HFF-Myc (cell line): ENCODE data around the gene FOXJ3.

ENCODE experiments used
- DNase-seq: peaks from one replicate; pipeline ENCODE4 v3.0.0-alpha.2; 2011; ENCODE audit warnings: low read depth; ENCODE audit errors: extremely low read depth
- H3K4me3 ChIP-seq: replicated peaks from 2 replicates; pipeline ENCODE4 v1.5.1; 2011; ENCODE audit warnings: low read depth, mild to moderate bottlenecking, control low read depth, low read length
- TF ChIP-seq, protein P1 (sequence below): IDR thresholded peaks from 2 replicates; pipeline ENCODE4 v1.5.1; 2012; ENCODE audit warnings: mild to moderate bottlenecking, low read depth, low read length, control low read depth; ENCODE audit errors: missing control alignments

Gene FOXJ3

DNA sequence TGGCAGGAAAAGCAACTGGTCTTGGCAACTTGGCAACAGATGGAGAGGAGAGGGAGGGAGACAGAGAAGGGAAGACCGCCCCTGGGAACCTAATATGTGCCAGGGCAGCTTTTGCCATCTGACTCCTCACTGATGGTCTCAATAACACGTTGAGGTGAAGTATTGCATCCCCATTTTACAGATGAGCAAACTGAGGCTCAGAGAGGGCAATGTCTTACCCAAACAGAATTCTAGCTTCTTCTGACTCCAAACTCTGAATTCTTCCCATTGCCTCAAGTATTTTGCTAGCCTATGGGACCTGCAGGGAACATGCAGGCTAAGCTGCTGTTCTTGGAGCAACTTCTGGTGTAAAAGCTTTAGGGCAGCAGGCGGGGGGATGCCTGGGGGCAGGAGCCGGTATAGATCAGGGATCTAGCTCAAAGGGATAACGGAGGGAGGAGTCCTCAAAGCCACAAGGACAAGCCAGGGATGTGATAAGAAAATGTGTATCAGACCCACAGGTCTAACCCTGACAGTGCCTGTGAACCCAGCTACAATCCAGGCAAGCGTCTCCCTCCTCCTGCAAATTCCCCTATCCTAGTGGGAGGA is 163.3 kb downstream of the FOXJ3 start:
- H3K4me3 ChIP-seq, result no peak overlapping the region
- TF ChIP-seq, protein P1, sequence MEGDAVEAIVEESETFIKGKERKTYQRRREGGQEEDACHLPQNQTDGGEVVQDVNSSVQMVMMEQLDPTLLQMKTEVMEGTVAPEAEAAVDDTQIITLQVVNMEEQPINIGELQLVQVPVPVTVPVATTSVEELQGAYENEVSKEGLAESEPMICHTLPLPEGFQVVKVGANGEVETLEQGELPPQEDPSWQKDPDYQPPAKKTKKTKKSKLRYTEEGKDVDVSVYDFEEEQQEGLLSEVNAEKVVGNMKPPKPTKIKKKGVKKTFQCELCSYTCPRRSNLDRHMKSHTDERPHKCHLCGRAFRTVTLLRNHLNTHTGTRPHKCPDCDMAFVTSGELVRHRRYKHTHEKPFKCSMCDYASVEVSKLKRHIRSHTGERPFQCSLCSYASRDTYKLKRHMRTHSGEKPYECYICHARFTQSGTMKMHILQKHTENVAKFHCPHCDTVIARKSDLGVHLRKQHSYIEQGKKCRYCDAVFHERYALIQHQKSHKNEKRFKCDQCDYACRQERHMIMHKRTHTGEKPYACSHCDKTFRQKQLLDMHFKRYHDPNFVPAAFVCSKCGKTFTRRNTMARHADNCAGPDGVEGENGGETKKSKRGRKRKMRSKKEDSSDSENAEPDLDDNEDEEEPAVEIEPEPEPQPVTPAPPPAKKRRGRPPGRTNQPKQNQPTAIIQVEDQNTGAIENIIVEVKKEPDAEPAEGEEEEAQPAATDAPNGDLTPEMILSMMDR, result no peak
- DNase-seq, result no peak

DNA sequence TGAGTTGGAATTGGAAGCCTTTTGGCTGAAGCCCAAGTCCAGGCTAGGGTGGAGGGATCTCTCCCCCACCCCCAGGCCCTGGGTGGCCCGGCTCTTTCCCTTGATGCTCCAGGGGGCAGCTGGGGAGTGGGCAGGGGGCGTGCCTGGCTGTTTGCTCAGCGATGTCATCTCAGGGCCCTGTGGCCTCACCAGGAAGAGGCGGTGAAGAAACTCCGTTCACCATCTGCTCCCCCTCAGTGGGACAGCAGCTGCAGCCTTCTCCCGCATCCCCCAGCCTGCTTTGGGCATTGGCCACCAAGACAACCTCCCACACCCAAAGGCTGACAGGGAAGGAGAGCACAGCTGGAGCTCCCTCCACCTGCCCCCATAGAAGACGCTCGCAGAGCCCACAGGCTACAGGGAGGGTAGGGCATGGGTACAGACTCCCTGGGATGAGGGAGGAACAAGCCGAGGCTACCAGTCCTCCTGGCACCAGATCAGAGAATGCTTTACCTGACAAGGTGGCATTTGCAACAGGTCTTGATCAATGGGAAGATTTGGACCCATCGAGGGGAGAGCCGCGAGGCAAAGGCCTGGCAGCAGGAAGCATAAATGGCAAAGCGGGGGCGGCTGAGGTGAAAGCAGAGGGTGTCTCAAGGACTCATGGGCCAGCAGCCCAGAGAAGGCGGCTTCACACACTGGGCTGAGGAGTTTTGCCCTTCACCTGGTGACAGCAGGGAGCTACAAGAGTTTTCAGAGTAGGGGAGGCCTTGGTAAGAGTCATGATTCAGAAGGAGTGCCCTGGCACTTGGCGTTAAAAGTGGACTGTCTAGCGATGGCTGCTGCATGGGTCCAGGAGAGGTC is 164.0 kb downstream of the FOXJ3 start:
- TF ChIP-seq, protein P1, result no peak
- no peak for DNase-seq
- no peak overlapping the region for H3K4me3 ChIP-seq

DNA sequence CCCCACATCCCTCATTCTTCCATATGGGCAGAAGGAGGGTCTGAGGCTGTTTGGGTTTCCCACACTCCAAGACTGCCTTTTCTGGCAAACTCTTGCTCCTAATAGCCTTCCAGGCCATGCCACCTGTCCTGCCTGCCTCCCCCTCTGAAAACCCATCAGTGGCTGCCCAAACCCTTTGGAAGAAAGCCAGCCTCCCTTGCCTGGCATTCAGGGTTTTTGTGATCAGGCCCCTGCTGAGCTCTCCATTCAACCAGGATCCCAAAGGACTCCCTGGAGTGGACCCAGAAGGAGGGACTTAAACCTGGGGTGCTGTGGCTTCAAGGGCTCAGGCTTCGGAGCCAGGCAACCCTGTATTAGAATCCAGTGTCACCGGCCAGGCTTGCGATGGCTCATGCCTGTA is 166.3 kb downstream of the FOXJ3 start:
- TF ChIP-seq, protein P1, result no peak
- DNase-seq, result no peak
- H3K4me3 ChIP-seq, result no peak overlapping the region

DNA sequence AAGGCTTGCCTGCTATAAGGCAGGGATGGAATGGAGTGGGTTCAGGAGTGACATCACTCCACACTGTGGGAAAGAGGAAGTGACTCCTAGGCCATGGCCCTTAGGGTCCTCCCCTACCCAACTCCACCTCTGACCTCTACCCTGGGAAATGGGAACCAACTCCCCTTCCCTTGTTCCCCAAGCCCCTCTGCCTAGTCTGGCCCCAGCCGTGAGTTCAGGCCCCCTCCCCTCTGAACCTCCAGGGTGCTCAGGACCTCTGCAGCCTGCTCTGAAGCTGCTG is 166.7 kb downstream of the FOXJ3 start:
- H3K4me3 ChIP-seq, result no peak overlapping the region
- no peak for DNase-seq
- TF ChIP-seq, protein P1, result no peak

DNA sequence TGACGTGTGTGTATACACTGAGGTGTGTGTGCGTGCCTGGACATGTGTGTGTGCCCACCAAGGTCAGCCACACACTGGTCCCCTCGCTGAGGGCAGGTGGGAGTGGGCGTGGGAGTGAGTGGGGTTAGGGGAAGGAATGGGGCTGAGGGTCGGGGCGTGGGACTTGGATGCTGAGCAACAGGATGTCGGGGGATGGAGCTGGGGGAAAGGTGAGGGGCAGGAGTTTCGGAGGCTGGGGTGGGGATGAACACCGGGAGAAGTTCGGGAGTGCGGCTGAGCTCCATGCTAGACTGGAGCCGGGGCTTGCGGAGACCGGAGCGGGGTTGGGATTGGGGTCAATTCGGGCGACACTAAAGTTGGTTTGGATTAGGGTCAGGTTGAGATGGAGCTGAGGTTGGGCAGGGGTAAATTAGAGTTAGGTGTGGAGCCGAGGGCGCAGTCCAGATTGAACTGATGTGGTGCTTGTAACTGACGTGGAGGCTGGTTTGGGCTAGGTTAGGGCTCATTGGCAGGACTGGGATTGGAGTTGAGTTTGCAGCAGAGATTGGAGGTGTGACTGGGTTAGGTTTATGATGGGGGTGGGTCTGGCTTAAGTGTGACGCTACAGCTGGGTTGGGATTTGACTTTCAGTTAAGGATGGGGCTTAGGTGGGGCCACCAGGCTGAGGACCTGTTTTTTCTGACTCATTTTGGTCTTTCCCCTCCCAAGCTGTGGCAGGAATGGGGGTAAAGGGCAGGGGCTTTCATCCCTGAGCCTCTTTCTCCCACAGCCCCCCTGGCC is 167.2 kb downstream of the FOXJ3 start:
- H3K4me3 ChIP-seq, result no peak overlapping the region
- DNase-seq, result no peak
- TF ChIP-seq, protein P1, result no peak

DNA sequence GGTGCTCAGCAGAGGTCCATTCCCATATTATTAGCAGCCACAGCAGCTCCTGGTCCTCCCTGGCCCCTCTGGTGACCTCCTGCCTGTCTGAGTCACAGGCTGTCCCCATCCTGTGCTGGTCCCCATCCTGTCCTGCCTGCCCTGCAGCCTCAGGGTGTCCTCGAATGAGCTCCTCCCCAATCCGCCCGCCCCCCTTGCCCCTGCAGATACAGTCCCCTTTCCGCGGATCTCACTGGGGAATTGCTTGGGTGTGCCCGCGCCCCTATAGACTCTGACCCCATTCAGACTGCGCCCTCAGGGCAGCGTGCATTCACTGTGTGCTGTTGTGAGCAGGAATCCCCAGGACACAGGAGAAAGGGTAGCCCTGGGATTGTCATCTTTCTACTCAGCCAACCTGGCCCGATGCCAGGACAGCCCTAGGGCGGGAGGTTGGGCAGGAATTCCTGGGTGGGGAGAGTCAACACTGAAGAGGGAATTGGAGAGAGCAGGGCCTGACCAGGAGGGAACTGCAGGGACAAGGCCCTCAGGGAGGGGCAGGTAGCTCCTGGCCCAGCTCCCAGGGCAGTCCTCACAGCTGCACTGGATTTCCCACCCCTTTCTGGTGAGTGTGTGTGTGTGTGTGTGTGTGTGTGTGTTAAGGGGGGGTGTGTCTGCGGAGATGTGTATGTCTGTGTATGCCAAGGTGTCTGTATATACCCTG is 169.4 kb downstream of the FOXJ3 start:
- H3K4me3 ChIP-seq, result no peak overlapping the region
- TF ChIP-seq, protein P1, result no peak
- no peak for DNase-seq
